Heart left ventricle (tissue), 13 donors: ENCODE measurements around the gene RNF123.

Source experiments
- CTCF ChIP-seq, 12 donors: fragments of 200-600 bp; sonication (generic) in 4 of 12; IDR thresholded peaks; one replicate each; pipeline versions ENCODE4 v1.5.0 to v1.8.0; 2018 to 2022; ENCODE audit warnings: antibody characterized with exemption in 12 of 12, mild to moderate bottlenecking in 5 of 12
- POLR2A ChIP-seq, 2 donors: fragments of 450-650 bp; IDR thresholded peaks; one replicate each; pipeline ENCODE4 v1.6.1; 2017; ENCODE audit warnings: antibody characterized with exemption in 2 of 2, mild to moderate bottlenecking in 2 of 2, moderate library complexity in 2 of 2
- donor health status: ischemic (EF 13 %, LVEDD 7.1; RV severe dilation, severe dysfunction).
- donor health status: DM: no; HTN: yes; CAD: no.
- donor health status: DM: no; HTN: no; CAD: no.
- donor health status: ischemic (EF 25% LVEDD 6.9; RV normal size, moderate dysfunction).
- donor health status: ischemic (EF 25% LVEDD 5.7; RV mildly dilated, moderate dysfunction).
- donor health status: ischemic (EF 35%, LVEDD 5.7; RV mildly dilated, moderate dysfunction).
- donor health status: nonischemic (EF 11% LVEDD 7.7; RV severe dilation, severe dysfunction).
- donor health status: DM: yes; HTN: yes; CAD: no.
- donor health status: PGD.
- donor health status: ischemic (EF 29% LVEDD 5.4; RV normal size, mild dysfunction).
- donor health status: nonischemic (EF 23%, LVEDD 6.1; RV moderate dilation, normal function).

GRCh38 chr3:49709852-49710251, 20.5 kb downstream of the RNF123 start:
- TF ChIP-seq CTCF (IDR thresholded peaks at IDR 0.05) (no peak), POLR2A (IDR thresholded peaks at IDR 0.05) (no peak)
